ENCODE results near the gene CD59. TPM values are rescaled to one million over a fixed set of nuclear protein-coding genes. Genes with fewer than 3 reads are reported as not detected.

The CD59 gene
- total RNA-seq, 1 donor from 2014 or later, result 272 TPM

GRCh38 chr11:33655842-33656600 is 80.2 kb downstream of the CD59 start:
- Histone ChIP-seq H3K4me3 (no peak overlapping the region), H3K27me3 (no peaks in the 10 kb centered on the region), H3K4me1 (no peaks in the 10 kb centered on the region), H3K9me3 (no peaks in the 10 kb centered on the region), H3K36me3 (no peaks in the 10 kb centered on the region), H3K27ac (no peak overlapping the region)
- intact Hi-C loops (cut with DNase I), result no loop called here
- DNase-seq (ENCODE audit: extremely low spot score in 2 of 2), result peak; percentile 78 to 85
- TF ChIP-seq CTCF (IDR thresholded peaks at IDR 0.05), result no peak
- no peak for TF ChIP-seq POLR2AphosphoS5 (IDR thresholded peaks at IDR 0.05; ENCODE audit: insufficient read depth in 1 of 2, low read depth in 1 of 2)
- TF ChIP-seq POLR2A (IDR thresholded peaks at IDR 0.05), result no peak

- Histone ChIP-seq H3K9me3 (no peaks in the 10 kb centered on the region), H3K4me3 (no peak overlapping the region), H3K4me1 (no peaks in the 10 kb centered on the region), H3K27ac (no peak overlapping the region), H3K27me3 (no peaks in the 10 kb centered on the region), H3K36me3 (no peaks in the 10 kb centered on the region)
- DNase-seq (ENCODE audit: extremely low spot score in 2 of 2), result no peak
- TF ChIP-seq CTCF (IDR thresholded peaks at IDR 0.05), result no peak
- TF ChIP-seq POLR2AphosphoS5 (IDR thresholded peaks at IDR 0.05; ENCODE audit: insufficient read depth in 1 of 2, low read depth in 1 of 2), result no peak
- no peak for TF ChIP-seq POLR2A (IDR thresholded peaks at IDR 0.05)
- intact Hi-C loops (cut with DNase I), result no loop called here
Measured at GRCh38 chr11:33654594-33654993, 81.6 kb downstream of the CD59 start.

Other genes with a start within 250 kb of the CD59 start
- not detected for gene C11orf91, start 35.6 kb downstream of the CD59 start, total RNA-seq
- 29.7 TPM for gene FBXO3, start 38.1 kb upstream of the CD59 start, total RNA-seq
- 26.5 TPM for gene LMO2, start 155.7 kb upstream of the CD59 start, total RNA-seq